Pancreas (tissue), 10 donors: ENCODE results near the gene TST. TPM values are rescaled to one million over a fixed set of nuclear protein-coding genes. Genes with fewer than 3 reads are reported as not detected.

Experiments
- ATAC-seq, 4 donors: fragments of 200-7000 bp; cut with Tn5 transposase; one replicate each; pipeline versions ENCODE4 v1.8.0 to v1.9.1; 2020; ENCODE audit warnings: mild to moderate bottlenecking in 4 of 4, moderate library complexity in 4 of 4
- DNase-seq, 6 donors: peaks; one replicate each; pipeline ENCODE4 v3.0.0-alpha.2; 2020
- FAIRE-seq: peaks from 2 replicates; lab custom pipeline; 2012; peaks lifted over from hg19 to GRCh38; lab: Jason Lieb, UNC
- H3K27ac ChIP-seq, 4 donors: fragments of 200-600 bp; sonication (generic); 1 replicate in 3 of 4; 2 replicates in 1 of 4; pipeline versions ENCODE4 v1.5.0 to v1.8.0; 2020
- H3K27me3 ChIP-seq, 4 donors: fragments of 200-600 bp; one replicate each; pipeline ENCODE4 v1.8.0; 2021
- H3K36me3 ChIP-seq, 3 donors: fragments of 200-600 bp; sonication (generic) in 1 of 3; one replicate each; pipeline versions ENCODE4 v1.5.0 to v1.8.0; 2020 to 2021
- H3K4me1 ChIP-seq, 3 donors: fragments of 200-600 bp; one replicate each; pipeline ENCODE4 v1.8.0; 2021
- H3K4me3 ChIP-seq, 4 donors: fragments of 200-600 bp; sonication (generic) in 2 of 4; one replicate each; pipeline versions ENCODE4 v1.5.0 to v1.8.0; 2020 to 2021
- H3K9me3 ChIP-seq, 4 donors: fragments of 200-600 bp; one replicate each; pipeline ENCODE4 v1.8.0; 2021
- WGBS, 2 donors: extraction: QIAGEN DNeasy Blood & Tissue Kit; methylation state at CpG; one replicate each; pipeline ENCODE4 v1.1.7; 2013; 5-methylcytosine and 5-hydroxymethylcytosine counted together
- intact Hi-C, 3 donors: fragments of 100-400 bp; cut with DNase I; formaldehyde crosslinking; loops; one replicate each; pipeline versions ENCODE4 v1.11.1 to v1.14.2; 2022
- polyA plus RNA-seq, 2 donors: library from polyadenylated mRNA; stranded (reverse); fragments of 200-250 nt; gene quantifications; one replicate each; pipeline ENCODE4 v1.2.3, GENCODE V29; 2013
- total RNA-seq, 6 donors: library from RNA; stranded (reverse); fragmentation: NEBNext Ultra II Directional in 4 of 6; extraction: Animal tissue kit (Norgen Biotek cat#: 25700) in 4 of 6; gene quantifications; one replicate each; pipeline versions ENCODE4 v1.2.1 to v1.2.4, GENCODE V29; 2021 to 2023
- TF ChIP-seq, protein P1 (sequence below), 4 donors: fragments of 200-600 bp; sonication (generic) in 3 of 4; IDR thresholded peaks; one replicate each; pipeline versions ENCODE4 v1.5.0 to v1.8.0; 2021; ENCODE audit warnings: antibody characterized with exemption in 4 of 4
- donor health status: healthy with polysubstance abuse.
- donor health status: DM: no; HTN: no; CAD: no; lungs with moderate emphysema.
- donor health status: DM: no; HTN: no; CAD: no.
- donor health status: control.
- donor health status: control.
- donor health status: Bipolar disorder and iron deficiency.
- donor health status: DM: yes; HTN: yes; CAD: no.
- donor health status: DM: no; HTN: no; CAD: no.
- donor health status: DM: no; HTN: no; CAD: no.
- donor health status: DM: yes; HTN: yes; CAD: no.

Gene TST
- total and polyA plus RNA-seq, 8 donors, result 22.9 to 52.3 (median 37.6) TPM

DNA sequence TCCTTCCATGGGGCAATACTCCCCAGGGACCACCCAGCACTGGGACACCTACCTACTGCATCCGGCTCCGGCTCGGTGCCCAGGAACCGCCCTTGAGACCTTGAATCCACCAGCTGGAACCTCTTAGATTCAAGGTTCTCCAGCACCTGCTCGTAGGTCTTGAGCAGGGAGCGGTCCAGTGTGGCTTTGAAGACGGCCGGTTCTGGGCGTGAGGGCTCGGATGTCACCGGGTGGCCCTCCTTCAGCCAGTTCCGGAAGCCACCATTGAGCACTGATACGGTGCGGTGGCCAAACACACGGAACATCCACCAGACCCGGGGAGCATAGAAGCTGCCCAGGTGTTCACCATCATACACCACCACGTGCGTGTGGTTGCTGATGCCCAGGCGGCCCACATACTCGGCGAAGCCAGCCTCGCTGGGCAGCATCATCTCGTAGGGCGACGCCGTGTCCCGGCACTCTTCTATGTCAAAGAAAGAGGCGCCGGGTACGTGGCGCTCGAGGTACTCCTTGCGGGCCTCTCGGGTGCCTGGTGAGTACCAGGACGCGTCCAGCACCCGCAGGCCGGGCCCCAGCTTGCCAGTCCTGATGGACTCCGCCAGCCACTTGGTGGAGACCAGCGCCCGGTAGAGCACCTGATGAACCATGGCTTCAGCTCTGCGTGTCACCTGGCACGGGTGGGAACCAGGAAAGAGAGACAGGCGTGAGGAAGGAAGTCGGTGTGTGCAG, 997 bp downstream of the TST start:
- 26 to 27% methylated on average over 45 of the region's 45 CpGs for WGBS, 2 donors
- peaks cover 20 to 47% (median 24%) of the 10 kb centered on the region in 3 donors for H3K4me1 ChIP-seq
- H3K4me3 ChIP-seq, result peak overlapping the region; percentile 88 to 97 (median 94)
- H3K36me3 ChIP-seq, result no peaks in the 10 kb centered on the region
- TF ChIP-seq, protein P1, sequence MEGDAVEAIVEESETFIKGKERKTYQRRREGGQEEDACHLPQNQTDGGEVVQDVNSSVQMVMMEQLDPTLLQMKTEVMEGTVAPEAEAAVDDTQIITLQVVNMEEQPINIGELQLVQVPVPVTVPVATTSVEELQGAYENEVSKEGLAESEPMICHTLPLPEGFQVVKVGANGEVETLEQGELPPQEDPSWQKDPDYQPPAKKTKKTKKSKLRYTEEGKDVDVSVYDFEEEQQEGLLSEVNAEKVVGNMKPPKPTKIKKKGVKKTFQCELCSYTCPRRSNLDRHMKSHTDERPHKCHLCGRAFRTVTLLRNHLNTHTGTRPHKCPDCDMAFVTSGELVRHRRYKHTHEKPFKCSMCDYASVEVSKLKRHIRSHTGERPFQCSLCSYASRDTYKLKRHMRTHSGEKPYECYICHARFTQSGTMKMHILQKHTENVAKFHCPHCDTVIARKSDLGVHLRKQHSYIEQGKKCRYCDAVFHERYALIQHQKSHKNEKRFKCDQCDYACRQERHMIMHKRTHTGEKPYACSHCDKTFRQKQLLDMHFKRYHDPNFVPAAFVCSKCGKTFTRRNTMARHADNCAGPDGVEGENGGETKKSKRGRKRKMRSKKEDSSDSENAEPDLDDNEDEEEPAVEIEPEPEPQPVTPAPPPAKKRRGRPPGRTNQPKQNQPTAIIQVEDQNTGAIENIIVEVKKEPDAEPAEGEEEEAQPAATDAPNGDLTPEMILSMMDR (IDR thresholded peaks at IDR 0.05), result no peak
- ATAC-seq, result peak; percentile 0 to 16 (median 2)
- peak in 4 of 6 donors; percentile 33 to 85 (median 47) for DNase-seq
- H3K27ac ChIP-seq, result peak overlapping the region; percentile 76 to 90 (median 88)
- no peak for FAIRE-seq
- no peaks in the 10 kb centered on the region for H3K9me3 ChIP-seq
- H3K27me3 ChIP-seq, result no peaks in the 10 kb centered on the region
- intact Hi-C loops, result no loop called here

DNA sequence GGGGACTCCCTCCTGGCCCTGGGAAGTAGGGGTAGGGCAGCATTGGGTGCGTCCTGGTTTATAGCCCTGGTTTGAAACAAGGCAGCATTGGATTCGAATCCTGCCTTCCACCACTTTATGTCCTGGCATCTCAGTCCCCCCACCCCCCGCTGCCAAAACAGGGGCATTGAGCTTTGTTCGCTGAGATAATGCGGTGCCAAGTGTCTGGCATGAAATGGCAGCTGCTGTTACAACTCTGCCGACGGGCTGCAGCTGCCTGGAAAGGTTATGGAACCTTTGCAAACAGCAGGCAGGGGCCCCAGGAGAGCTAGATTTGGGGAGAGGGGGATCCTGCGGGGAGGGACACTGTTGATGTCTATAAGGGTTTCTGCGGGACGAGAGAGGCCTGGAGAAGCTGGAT, 1.9 kb downstream of the TST start:
- DNase-seq (peak in 1 of 6 donors; percentile 28), FAIRE-seq (no peak), ATAC-seq (no peak)
- Histone ChIP-seq H3K4me1 (peaks cover 22 to 41% (median 24%) of the 10 kb centered on the region in 3 donors), H3K9me3 (no peaks in the 10 kb centered on the region), H3K27me3 (no peaks in the 10 kb centered on the region), H3K4me3 (peak overlapping the region in 2 of 4 donors; percentile 92 to 96), H3K36me3 (no peaks in the 10 kb centered on the region), H3K27ac (no peak overlapping the region)
- WGBS, 2 donors, result 40 to 41% methylated on average over 10 of the region's 10 CpGs
- intact Hi-C loops, result no loop called here
- TF ChIP-seq, protein P1 (IDR thresholded peaks at IDR 0.05), result no peak

DNA sequence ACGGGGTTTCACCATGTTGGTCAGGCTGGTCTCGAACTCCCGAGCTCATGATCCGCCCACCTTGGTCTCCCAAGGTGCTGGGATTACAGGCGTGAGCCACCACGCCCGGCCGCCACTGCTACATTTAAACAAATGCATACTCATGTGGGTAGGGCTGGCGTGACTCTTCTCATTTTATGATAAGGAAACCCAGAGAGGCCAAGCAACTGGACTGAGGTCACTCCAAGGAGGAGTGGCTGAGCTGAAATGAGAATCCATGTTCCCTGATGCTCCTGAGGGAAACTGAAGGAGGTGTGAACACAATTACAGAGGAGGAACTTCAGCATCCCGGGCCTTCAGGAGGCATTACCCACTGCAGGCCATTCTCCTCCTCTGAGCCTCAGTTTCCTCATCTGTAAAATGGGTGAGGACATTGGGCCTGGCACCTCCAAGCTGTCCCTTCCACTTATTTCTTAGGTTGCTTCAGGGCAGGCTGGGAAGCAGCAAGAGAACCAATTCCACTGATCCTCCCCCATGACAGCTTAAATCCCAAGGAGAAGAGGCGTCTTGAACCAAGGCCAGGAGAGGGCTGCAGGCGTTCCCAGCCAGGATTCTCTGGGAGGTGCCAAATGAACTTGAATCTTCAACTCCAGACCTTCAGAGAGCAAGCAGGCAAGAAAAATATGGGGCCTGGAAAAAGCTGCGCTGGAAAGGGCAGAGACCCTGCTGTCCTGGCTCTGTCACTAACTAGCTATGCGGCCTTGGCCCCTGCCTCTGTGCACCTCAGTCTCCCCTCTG, 2.9 kb downstream of the TST start:
- H3K9me3 ChIP-seq, result no peaks in the 10 kb centered on the region
- TF ChIP-seq, protein P1 (IDR thresholded peaks at IDR 0.05), result no peak
- no peak overlapping the region for H3K27ac ChIP-seq
- 87 to 88% methylated on average over 14 of the region's 14 CpGs for WGBS, 2 donors
- FAIRE-seq, result no peak
- H3K27me3 ChIP-seq, result no peaks in the 10 kb centered on the region
- intact Hi-C loops, result no loop called here
- no peak for DNase-seq
- ATAC-seq, result no peak
- peak overlapping the region in 1 of 4 donors; percentile 96 for H3K4me3 ChIP-seq
- H3K36me3 ChIP-seq, result no peaks in the 10 kb centered on the region
- peaks cover 21 to 32% (median 24%) of the 10 kb centered on the region in 3 donors for H3K4me1 ChIP-seq

DNA sequence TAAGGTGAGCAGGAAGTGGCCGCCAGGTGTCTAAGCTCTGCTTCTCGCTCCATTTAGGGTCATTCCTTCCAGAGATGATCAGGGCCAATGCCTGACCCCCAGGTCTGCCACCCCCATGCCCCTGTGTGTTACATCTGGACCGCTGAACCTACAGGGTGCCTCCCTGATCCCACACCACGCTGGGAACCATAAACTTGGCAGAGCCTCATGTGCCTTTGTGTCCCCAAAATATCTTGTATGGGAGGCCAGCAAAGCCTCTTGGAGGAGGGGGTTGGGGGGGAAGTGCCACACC, 3.7 kb downstream of the TST start:
- intact Hi-C loops, result no loop called here
- Histone ChIP-seq H3K9me3 (no peaks in the 10 kb centered on the region), H3K4me1 (peaks cover 13 to 24% (median 16%) of the 10 kb centered on the region in 3 donors), H3K4me3 (no peak overlapping the region), H3K27ac (no peak overlapping the region), H3K36me3 (no peaks in the 10 kb centered on the region), H3K27me3 (no peaks in the 10 kb centered on the region)
- no peak for DNase-seq
- TF ChIP-seq, protein P1 (IDR thresholded peaks at IDR 0.05), result no peak
- FAIRE-seq, result no peak
- 87 to 94% methylated on average over 4 of the region's 4 CpGs for WGBS, 2 donors
- ATAC-seq, result no peak
